ENCODE results near the gene B4GALT7.
"Not testable (repeated sequence)": the region's sequence is repeated elsewhere in the genome, so short reads cannot be mapped to it uniquely, and the experiment has no call there.

Gene B4GALT7

DNA sequence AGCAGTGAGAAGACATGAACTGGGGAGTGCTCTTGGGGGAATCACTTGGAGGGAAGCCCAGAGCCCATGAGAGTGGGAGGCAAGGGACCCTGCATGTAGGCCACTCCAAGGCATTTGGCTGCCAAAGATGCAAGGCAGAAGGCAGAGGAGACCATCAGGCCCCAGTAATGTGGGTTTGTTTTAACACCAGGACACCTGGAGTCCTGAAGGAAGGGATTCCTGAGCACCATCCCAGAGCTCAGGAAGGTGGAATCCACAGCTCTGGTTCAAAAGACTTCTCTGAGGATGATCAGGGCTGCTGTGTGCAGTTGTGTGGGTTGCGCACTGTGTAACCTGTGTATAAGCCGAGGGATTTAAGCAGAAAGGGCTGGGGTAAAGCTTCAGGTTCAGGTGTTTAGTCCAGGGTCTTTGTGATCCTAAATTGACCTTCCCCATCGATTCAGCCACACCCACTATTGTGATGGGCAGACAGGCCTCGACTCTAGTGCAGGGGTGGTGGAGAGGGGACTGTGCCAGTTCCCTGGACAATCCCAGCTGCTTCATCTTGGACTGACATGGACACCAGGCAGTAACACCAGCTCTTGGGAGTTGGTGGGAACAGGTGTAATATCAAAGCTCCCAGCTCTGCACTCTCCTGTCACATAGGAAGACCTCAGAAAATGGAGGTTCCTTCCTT lies 11.0 kb downstream of the B4GALT7 start:
- DNase-seq (ENCODE audit: low spot score): no peak
- TF ChIP-seq, protein P1, sequence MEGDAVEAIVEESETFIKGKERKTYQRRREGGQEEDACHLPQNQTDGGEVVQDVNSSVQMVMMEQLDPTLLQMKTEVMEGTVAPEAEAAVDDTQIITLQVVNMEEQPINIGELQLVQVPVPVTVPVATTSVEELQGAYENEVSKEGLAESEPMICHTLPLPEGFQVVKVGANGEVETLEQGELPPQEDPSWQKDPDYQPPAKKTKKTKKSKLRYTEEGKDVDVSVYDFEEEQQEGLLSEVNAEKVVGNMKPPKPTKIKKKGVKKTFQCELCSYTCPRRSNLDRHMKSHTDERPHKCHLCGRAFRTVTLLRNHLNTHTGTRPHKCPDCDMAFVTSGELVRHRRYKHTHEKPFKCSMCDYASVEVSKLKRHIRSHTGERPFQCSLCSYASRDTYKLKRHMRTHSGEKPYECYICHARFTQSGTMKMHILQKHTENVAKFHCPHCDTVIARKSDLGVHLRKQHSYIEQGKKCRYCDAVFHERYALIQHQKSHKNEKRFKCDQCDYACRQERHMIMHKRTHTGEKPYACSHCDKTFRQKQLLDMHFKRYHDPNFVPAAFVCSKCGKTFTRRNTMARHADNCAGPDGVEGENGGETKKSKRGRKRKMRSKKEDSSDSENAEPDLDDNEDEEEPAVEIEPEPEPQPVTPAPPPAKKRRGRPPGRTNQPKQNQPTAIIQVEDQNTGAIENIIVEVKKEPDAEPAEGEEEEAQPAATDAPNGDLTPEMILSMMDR (IDR thresholded peaks at IDR 0.05; ENCODE audit: extremely low read depth, missing control alignments): no peak

DNA sequence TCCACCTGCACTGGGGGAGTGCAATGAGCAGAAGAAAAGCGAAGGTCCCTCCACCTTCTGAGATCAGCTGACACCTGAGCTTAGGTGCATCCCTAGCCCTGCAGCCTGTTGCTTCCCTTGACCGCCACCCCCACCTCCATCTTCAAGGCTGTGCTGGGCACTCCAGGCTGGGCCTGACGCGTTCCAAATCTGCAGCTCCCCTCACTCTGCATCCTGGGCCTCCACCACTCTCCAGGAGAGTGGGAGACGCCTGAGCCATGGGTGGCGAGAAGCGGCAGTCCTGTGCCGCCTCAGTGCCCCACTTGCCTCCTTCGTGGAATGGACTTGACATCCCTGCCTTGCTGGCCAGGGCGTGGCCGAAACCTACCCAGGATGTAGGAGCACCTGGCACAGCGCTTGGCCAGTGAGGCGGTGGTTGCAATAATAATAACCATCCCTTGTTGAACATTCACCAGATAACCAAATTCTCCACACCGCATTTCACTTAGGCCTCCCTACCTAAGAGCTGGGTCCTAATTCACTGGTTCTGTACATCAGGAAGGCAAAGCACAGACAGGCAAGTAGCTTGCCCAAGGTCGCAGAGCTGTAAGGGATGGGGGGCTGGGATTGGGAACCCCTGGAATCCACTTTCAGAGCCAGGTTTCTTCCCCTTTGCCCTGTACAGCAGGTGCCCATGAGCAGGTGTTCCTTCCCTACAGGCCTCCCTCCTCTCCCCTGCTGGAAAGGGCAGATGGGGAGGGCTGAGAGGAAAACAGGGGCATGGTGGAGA lies 11.7 kb downstream of the B4GALT7 start:
- TF ChIP-seq, protein P1 (IDR thresholded peaks at IDR 0.05; ENCODE audit: extremely low read depth, missing control alignments): no peak
- no peak for DNase-seq (ENCODE audit: low spot score)

DNA sequence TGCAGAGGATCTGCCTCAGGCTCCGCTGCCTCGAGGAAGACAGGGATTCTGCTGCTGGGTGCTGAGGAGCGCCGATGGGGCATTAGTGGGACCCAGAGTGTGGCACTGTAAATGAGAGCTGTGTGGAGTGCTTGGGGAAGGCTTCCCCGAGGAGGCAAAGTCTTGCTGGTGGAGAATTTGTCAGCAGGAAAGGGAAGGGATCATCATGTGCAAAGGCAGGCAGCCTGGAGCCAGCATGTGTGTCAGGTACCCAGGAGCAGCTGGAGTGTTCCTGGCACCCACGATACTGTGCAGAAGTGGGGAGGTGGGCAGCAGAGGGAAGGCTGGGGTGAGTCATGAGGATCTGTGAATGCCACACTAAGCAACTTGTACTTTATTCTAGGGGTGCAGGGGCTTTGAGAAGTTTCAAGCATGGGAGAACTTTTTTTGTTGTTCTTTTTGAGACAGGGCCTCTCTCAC lies 12.3 kb downstream of the B4GALT7 start:
- TF ChIP-seq, protein P1 (IDR thresholded peaks at IDR 0.05; ENCODE audit: extremely low read depth, missing control alignments): no peak
- DNase-seq (ENCODE audit: low spot score): no peak

DNA sequence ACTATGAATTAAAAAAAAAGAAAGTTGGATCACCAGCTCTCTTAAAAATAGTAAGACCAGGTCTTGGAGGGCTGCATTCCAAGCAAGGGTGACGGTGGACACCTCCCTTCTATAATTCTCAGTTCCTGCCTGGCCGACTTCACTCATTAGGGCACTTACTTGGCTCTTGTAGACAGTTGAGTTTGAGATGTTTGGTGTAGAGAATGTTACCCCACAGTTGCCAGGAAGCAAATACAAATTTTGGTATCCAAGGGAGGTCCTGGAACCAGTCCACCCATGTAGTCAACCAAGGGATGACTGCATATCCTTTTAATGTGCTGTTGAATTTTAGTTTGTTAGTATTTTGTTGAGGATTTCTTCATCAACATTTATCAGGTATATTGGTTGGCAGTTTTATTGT lies 20.6 kb downstream of the B4GALT7 start:
- TF ChIP-seq, protein P1 (IDR thresholded peaks at IDR 0.05; ENCODE audit: extremely low read depth, missing control alignments): no peak
- DNase-seq (ENCODE audit: low spot score): no peak

DNA sequence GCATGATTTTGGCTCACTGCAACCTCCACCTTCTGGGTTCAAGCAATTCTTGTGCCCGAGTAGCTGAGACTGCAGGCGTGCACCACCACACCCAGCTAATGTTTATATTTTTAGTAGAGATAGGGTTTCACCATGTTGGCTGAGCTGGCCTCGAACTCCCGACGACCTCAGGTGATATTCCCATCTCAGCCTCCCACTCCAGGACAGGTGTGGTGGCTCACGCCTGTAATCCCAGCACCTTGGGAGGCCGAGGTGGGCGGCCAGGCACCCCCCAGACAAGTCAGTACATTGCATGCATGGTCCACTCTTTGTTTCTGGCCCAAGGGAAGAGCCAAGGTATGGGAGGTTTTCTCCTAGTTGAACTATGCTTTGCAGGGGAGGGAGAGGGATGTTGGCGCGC lies 24.2 kb downstream of the B4GALT7 start:
- not testable (repeated sequence) for DNase-seq (ENCODE audit: low spot score)

DNA sequence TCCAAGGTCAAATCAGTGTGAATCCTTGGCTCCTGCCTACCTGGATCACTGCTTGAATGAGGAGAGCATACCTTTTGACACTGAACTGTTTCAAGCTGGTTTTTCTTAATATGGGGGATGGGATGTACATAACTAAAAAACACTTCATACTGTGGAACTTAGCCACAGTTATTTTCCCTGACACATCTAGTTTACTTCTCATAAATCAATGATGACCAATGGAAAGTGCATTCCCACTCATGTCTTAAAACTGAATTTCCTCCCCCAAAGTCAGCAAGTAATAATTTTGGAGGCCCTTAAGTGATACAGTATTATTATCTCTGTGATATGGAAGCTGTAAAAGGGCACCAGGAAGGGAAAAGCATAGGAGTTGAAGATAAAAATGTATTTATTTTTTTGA lies 30.3 kb downstream of the B4GALT7 start:
- DNase-seq (ENCODE audit: low spot score): not testable (repeated sequence)

DNA sequence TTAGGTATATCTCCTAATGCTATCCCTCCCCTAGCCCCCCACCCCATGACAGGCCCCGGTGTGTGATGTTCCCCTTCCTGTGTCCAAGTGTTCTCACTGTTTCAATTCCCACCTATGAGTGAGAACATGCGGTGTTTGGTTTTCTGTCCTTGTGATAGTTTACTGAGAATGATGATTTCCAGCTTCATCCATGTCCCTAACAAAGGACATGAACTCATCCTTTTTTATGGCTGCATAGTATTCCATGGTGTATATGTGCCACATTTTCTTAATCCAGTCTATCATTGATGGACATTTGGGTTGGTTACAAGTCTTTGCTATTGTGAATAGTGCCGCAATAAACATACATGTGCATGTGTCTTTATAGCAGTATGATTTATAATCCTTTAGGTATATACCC lies 35.0 kb downstream of the B4GALT7 start:
- DNase-seq (ENCODE audit: low spot score): not testable (repeated sequence)

DNA sequence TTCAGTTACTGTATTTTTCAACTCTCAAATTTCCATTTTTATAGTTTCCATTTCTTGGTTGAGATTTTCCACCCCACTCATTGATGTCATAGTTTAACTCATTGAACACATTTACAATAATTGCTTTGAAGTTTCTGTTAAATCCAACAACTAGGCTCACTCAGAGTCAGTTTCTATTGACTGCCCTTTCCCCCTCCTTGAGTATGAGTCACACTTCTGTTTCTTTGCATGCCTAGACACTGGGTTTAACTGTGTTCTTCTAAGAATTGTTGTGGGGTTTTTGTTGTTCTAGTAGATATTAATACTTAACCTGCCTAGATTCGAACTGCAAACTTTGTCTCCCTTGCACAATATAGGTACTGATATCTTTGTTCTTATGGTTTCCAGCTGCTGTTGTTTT lies 45.5 kb downstream of the B4GALT7 start:
- not testable (repeated sequence) for DNase-seq (ENCODE audit: low spot score)

DNA sequence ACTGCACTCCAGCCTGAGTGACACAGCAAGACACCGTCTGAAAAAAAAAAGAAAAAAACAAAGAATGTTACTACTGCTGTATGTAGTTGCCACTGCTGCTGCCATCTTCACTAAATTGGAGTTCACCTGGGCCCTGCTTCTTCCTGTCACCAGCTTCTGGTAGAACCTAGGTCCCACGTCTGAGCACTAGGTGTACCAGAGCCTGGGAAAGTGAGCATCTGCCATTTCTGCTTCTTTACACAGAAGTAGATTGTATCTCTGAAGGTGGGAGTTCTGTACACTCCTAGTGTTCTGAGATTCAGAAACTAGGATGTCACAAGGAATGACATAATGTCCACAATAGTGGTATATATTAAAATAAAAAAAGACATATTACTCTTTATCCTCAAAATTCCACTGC lies 51.3 kb downstream of the B4GALT7 start:
- not testable (repeated sequence) for DNase-seq (ENCODE audit: low spot score)

DNA sequence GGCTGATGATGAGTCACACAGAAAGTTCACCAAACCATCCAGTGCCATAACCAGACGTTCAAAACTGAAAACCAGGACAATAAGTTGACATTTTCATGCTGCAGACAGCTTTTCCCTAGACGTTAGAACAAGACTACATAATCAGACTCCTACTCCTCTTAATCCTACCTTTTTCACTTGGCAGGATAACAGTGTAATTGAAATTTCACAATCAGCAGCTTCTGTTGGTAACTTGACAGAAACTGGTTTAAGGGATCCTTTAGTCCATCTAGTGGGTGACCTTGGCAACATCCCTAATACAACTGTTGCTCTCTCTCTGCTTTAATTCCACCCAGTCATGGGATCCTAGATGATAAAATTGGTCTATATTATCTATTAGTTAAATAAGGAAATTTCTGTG lies 57.9 kb downstream of the B4GALT7 start:
- not testable (repeated sequence) for DNase-seq (ENCODE audit: low spot score)

DNA sequence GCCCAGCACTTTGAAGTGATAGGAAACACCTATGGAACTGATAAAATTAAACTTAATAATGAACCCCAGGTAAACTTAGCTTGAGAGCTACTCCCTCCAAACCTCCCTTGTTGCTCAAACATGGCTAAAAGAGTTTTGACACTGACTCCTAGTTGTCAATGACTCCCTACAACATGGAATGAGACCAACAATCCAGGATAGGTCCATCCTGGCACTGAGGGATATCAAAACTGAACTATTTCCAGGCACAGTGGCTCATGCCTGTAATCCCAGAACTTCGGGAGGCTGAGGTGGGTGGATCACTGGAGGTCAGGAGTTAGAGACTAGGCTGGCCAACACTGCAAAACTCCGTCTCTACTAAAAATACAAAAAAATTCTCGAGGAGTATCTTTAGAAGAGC lies 58.6 kb downstream of the B4GALT7 start:
- DNase-seq (ENCODE audit: low spot score): not testable (repeated sequence)
